Endothelial cell of umbilical vein (primary cell): ENCODE data around the gene C1orf94.

ENCODE experiments used
- CTCF ChIP-seq, 2 donors: IDR thresholded peaks; 1 replicate in 1 of 2; 2 replicates in 1 of 2; pipeline ENCODE4 v1.5.1; 2011; ENCODE audit warnings: low read length in 2 of 2, mild to moderate bottlenecking in 2 of 2, moderate library complexity in 2 of 2, control low read depth in 1 of 2, inconsistent platforms in 1 of 2, low read depth in 1 of 2; ENCODE audit not compliant: insufficient read depth in 1 of 2; ENCODE audit errors: extremely low read depth in 1 of 2
- EZH2 ChIP-seq: IDR thresholded peaks from 2 replicates; pipeline ENCODE4 v1.6.1; 2012; ENCODE audit warnings: borderline replicate concordance, low read depth, mild to moderate bottlenecking, moderate library complexity, low read length, inconsistent platforms; ENCODE audit not compliant: severe bottlenecking
- FOS ChIP-seq: IDR thresholded peaks from 2 replicates; pipeline ENCODE4 v1.6.1; 2011; ENCODE audit warnings: mild to moderate bottlenecking, low read length, moderate library complexity, borderline replicate concordance; ENCODE audit not compliant: insufficient read depth
- JUN ChIP-seq: IDR thresholded peaks from 2 replicates; pipeline ENCODE4 v1.6.1; 2011; ENCODE audit warnings: borderline replicate concordance, low read depth; ENCODE audit not compliant: insufficient read length, insufficient read depth
- MAX ChIP-seq: IDR thresholded peaks from 2 replicates; pipeline ENCODE4 v1.6.1; 2011; ENCODE audit not compliant: insufficient read depth, insufficient read length
- MYC ChIP-seq: IDR thresholded peaks from one replicate; pipeline ENCODE4 v1.6.1; 2011; ENCODE audit warnings: mild to moderate bottlenecking, low read depth, low read length
- POLR2A ChIP-seq: IDR thresholded peaks from 2 replicates; pipeline ENCODE4 v1.6.1; 2012; ENCODE audit warnings: low read depth, mild to moderate bottlenecking, control low read depth, low read length
- POLR2AphosphoS5 ChIP-seq: IDR thresholded peaks from 2 replicates; pipeline ENCODE4 v1.6.1; 2012; ENCODE audit warnings: low read depth, mild to moderate bottlenecking, control low read depth, low read length, moderate library complexity; ENCODE audit not compliant: insufficient read depth

GRCh38 chr1:34262023-34262853, 85.5 kb downstream of the C1orf94 start:
- TF ChIP-seq POLR2A, result no peak
- no peak for TF ChIP-seq CTCF (IDR thresholded peaks at IDR 0.05; ENCODE audit: extremely low read depth in 1 of 2, insufficient read depth in 1 of 2, low read depth in 1 of 2, low read length in 2 of 2)
- no peak for TF ChIP-seq EZH2
- TF ChIP-seq POLR2AphosphoS5, result no peak
- no peak for TF ChIP-seq MAX
- no peak for TF ChIP-seq JUN
- TF ChIP-seq MYC, result no peak
- TF ChIP-seq FOS, result no peak
